ENCODE data around the gene HYDIN.

The HYDIN gene

DNA sequence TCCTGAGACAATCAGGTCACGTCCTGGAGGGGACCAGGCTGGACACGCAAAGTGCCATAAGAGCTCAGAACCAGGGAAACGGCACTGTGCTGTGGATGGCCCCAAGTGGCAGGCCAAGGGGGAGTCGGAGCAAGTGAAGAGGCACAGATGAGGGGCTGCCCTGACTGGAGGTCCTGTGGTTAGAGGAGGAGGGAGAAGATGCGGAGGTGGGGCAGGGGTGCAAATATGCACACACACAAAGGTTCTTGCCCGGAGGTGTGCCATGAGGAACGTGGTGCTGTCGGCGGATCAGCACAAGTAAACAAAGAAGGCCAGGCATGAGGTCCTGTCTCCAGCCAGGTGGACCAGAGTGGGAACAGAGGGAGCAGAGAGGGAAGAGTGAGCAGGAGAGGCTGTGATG is 453.0 kb downstream of the HYDIN start:
- Histone ChIP-seq H3K36me3 (replicated peaks; ENCODE audit: low read depth, low read length) (peaks cover 29% of the 10 kb centered on the region), H3K9ac (ENCODE audit: low read length) (no peak overlapping the region), H3K9me3 (ENCODE audit: insufficient read depth, low read length) (no peaks in the 10 kb centered on the region), H3K79me2 (ENCODE audit: low read length) (no peaks in the 10 kb centered on the region), H3K4me3 (ENCODE audit: low read length) (no peak overlapping the region), H3K27me3 (ENCODE audit: low read depth, low read length) (no peaks in the 10 kb centered on the region), H2AFZ (ENCODE audit: low read depth, low read length) (no peak overlapping the region), H3K27ac (ENCODE audit: low read length) (no peak overlapping the region), H3K4me1 (ENCODE audit: low read length) (no peaks in the 10 kb centered on the region), H3K4me2 (ENCODE audit: low read length) (no peak overlapping the region), H4K20me1 (ENCODE audit: insufficient read depth, low read length) (no peaks in the 10 kb centered on the region)
- TF ChIP-seq, protein P1, sequence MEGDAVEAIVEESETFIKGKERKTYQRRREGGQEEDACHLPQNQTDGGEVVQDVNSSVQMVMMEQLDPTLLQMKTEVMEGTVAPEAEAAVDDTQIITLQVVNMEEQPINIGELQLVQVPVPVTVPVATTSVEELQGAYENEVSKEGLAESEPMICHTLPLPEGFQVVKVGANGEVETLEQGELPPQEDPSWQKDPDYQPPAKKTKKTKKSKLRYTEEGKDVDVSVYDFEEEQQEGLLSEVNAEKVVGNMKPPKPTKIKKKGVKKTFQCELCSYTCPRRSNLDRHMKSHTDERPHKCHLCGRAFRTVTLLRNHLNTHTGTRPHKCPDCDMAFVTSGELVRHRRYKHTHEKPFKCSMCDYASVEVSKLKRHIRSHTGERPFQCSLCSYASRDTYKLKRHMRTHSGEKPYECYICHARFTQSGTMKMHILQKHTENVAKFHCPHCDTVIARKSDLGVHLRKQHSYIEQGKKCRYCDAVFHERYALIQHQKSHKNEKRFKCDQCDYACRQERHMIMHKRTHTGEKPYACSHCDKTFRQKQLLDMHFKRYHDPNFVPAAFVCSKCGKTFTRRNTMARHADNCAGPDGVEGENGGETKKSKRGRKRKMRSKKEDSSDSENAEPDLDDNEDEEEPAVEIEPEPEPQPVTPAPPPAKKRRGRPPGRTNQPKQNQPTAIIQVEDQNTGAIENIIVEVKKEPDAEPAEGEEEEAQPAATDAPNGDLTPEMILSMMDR (IDR thresholded peaks at IDR 0.05; ENCODE audit: low read depth, low read length): no peak
- no peak for TF ChIP-seq EZH2phosphoT487 (IDR thresholded peaks at IDR 0.05; ENCODE audit: low read depth)

DNA sequence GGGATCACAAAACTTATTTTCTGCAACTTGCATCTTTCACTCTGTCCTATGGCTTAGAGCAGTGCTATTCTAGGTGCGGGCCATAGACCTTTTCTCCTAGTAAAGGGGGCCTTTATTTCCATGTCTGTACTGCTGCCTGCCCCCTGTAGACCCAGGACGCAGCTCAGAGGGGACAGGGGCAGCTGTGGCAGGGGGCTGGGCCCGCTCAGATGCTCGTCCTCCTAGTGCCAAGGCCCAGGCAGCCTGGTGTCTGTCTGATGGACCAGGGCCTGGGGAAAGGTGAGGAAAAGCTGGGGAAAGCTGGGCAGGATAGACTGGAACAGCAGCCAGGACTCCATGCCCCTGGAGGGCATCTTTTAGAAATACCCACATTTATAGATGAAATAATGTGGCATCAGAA is 455.1 kb downstream of the HYDIN start:
- no peak overlapping the region for H3K27ac ChIP-seq (ENCODE audit: low read length)
- no peaks in the 10 kb centered on the region for H4K20me1 ChIP-seq (ENCODE audit: insufficient read depth, low read length)
- no peak overlapping the region for H3K4me2 ChIP-seq (ENCODE audit: low read length)
- no peak overlapping the region for H3K9ac ChIP-seq (ENCODE audit: low read length)
- H3K9me3 ChIP-seq (ENCODE audit: insufficient read depth, low read length): no peaks in the 10 kb centered on the region
- peaks cover 19% of the 10 kb centered on the region for H3K36me3 ChIP-seq (replicated peaks; ENCODE audit: low read depth, low read length)
- no peaks in the 10 kb centered on the region for H3K27me3 ChIP-seq (ENCODE audit: low read depth, low read length)
- H3K4me1 ChIP-seq (ENCODE audit: low read length): no peaks in the 10 kb centered on the region
- no peak overlapping the region for H2AFZ ChIP-seq (ENCODE audit: low read depth, low read length)
- no peak for TF ChIP-seq EZH2phosphoT487 (IDR thresholded peaks at IDR 0.05; ENCODE audit: low read depth)
- TF ChIP-seq, protein P1 (IDR thresholded peaks at IDR 0.05; ENCODE audit: low read depth, low read length): no peak
- no peaks in the 10 kb centered on the region for H3K79me2 ChIP-seq (ENCODE audit: low read length)
- no peak overlapping the region for H3K4me3 ChIP-seq (ENCODE audit: low read length)

DNA sequence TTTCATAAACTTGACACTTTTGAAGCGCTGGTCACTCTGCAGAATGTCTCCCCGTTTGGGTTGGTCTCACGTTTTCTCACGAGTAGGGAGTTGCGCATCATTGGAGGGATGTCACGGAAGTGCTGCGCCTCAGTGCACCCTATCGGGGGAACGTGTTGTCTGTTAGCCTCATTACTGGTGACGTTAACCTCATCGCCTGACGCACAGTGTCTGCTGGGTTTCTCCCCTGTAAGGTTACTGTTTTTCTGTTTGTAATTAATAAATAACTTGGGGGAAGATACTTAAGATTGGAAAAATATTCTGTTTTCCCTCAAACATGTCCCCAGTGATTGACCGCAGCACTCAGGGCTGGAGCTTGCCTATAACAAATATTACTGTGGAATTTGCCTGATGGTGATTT is 456.3 kb downstream of the HYDIN start:
- TF ChIP-seq, protein P1 (IDR thresholded peaks at IDR 0.05; ENCODE audit: low read depth, low read length): no peak
- no peak for TF ChIP-seq EZH2phosphoT487 (IDR thresholded peaks at IDR 0.05; ENCODE audit: low read depth)
- Histone ChIP-seq H3K9me3 (ENCODE audit: insufficient read depth, low read length) (no peaks in the 10 kb centered on the region), H3K9ac (ENCODE audit: low read length) (no peak overlapping the region), H3K4me1 (ENCODE audit: low read length) (no peaks in the 10 kb centered on the region), H3K4me3 (ENCODE audit: low read length) (no peak overlapping the region), H3K27me3 (ENCODE audit: low read depth, low read length) (no peaks in the 10 kb centered on the region), H4K20me1 (ENCODE audit: insufficient read depth, low read length) (no peaks in the 10 kb centered on the region), H3K36me3 (replicated peaks; ENCODE audit: low read depth, low read length) (peaks cover 18% of the 10 kb centered on the region), H3K79me2 (ENCODE audit: low read length) (no peaks in the 10 kb centered on the region), H3K4me2 (ENCODE audit: low read length) (no peak overlapping the region), H2AFZ (ENCODE audit: low read depth, low read length) (no peak overlapping the region), H3K27ac (ENCODE audit: low read length) (no peak overlapping the region)

DNA sequence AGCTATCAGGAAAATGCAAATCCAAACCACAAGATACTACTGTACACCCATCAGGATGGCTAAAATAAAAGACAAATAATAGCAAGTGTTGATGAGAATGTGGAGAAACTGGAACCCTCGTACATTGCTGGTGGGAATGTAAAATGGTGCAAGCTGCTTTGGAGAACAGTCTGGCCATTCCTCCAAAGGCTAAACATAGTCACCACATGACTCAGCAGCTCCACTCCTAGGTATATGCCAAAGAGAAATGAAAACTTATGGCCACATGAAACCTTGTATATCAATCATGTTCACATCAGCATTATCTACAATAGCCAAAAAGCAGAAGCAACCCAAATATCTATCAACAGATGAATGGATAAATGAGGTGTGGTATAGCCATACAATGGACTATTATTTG is 458.0 kb downstream of the HYDIN start:
- no peak overlapping the region for H3K9ac ChIP-seq (ENCODE audit: low read length)
- no peaks in the 10 kb centered on the region for H4K20me1 ChIP-seq (ENCODE audit: insufficient read depth, low read length)
- H3K79me2 ChIP-seq (ENCODE audit: low read length): no peaks in the 10 kb centered on the region
- H3K27me3 ChIP-seq (ENCODE audit: low read depth, low read length): no peaks in the 10 kb centered on the region
- TF ChIP-seq, protein P1 (IDR thresholded peaks at IDR 0.05; ENCODE audit: low read depth, low read length): no peak
- no peak for TF ChIP-seq EZH2phosphoT487 (IDR thresholded peaks at IDR 0.05; ENCODE audit: low read depth)
- H3K4me1 ChIP-seq (ENCODE audit: low read length): no peaks in the 10 kb centered on the region
- no peak overlapping the region for H3K27ac ChIP-seq (ENCODE audit: low read length)
- no peak overlapping the region for H2AFZ ChIP-seq (ENCODE audit: low read depth, low read length)
- H3K36me3 ChIP-seq (replicated peaks; ENCODE audit: low read depth, low read length): peaks cover 18% of the 10 kb centered on the region
- no peak overlapping the region for H3K4me3 ChIP-seq (ENCODE audit: low read length)
- no peaks in the 10 kb centered on the region for H3K9me3 ChIP-seq (ENCODE audit: insufficient read depth, low read length)
- H3K4me2 ChIP-seq (ENCODE audit: low read length): no peak overlapping the region

All from OCI-LY3 (cell line).